ENCODE data around the gene RAB33B.
"Not testable (repeated sequence)": the region's sequence is repeated elsewhere in the genome, so short reads cannot be mapped to it uniquely, and the experiment has no call there.

DNA sequence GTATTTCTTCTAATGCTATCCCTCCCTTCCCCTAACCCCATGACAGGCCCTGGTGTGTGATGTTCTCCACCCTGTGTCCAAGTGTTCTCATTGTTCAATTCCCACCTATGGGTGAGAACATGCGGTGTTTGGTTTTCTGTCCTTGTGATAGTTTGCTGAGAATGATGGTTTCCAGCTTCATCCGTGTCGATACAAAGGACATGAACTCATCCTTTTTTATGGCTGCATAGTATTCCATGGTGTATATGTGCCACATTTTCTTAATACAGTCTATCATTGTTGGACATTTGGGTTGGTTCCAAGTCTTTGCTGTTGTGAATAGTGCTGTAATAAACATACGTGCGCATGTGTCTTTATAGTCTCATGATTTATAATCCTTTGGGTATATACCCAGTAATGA lies 10.6 kb downstream of the RAB33B start:
- TF ChIP-seq CTCF (conservative IDR thresholded peaks at IDR 0.05 in 1 of 2, IDR thresholded peaks at IDR 0.05 in 1 of 2; ENCODE audit: low read depth in 1 of 2, low read length in 2 of 2); EZH2 (IDR thresholded peaks at IDR 0.05; ENCODE audit: low read length, missing control alignments): not testable (repeated sequence)
